Activated naive CD8-positive, alpha-beta T cell treated with anti-CD3 and anti-CD28 coated beads, Interleukin-2, amount 10 ng/mL, durations not matched to agents 7 days and 5 days (primary cell): ENCODE results near the gene ARHGEF1. TPM values are rescaled to one million over a fixed set of nuclear protein-coding genes. Genes with fewer than 3 reads are reported as not detected.

Source experiments
- ATAC-seq: fragments of 150-1000 bp; cut with Tn5 transposase; one replicate; pipeline ENCODE4 v1.10.0; 2021; ENCODE audit warnings: low read depth, moderate library complexity
- POLR2A ChIA-PET: fragments of 350-600 bp; sonication (Branson Sonifier 250); formaldehyde crosslinking; loops from one replicate; lab custom pipeline; 2021; ENCODE audit warnings: antibody characterized with exemption; lab: Charles Lee
- DNase-seq: peaks from one replicate; pipeline ENCODE4 v3.0.0; 2021
- H3K27ac Mint-ChIP-seq: one replicate; pipeline ENCODE4 v1.8.0; 2022; ENCODE audit warnings: mild to moderate bottlenecking, mixed read lengths
- H3K27me3 Mint-ChIP-seq: one replicate; pipeline ENCODE4 v1.8.0; 2022; ENCODE audit warnings: mild to moderate bottlenecking, moderate library complexity, mixed read lengths
- H3K36me3 Mint-ChIP-seq: one replicate; pipeline ENCODE4 v1.8.0; 2021; ENCODE audit warnings: mild to moderate bottlenecking, mixed read lengths
- H3K4me1 Mint-ChIP-seq: one replicate; pipeline ENCODE4 v1.8.0; 2021; ENCODE audit warnings: mixed read lengths
- H3K4me3 Mint-ChIP-seq: one replicate; pipeline ENCODE4 v1.8.0; 2022; ENCODE audit warnings: mild to moderate bottlenecking, moderate library complexity, mixed read lengths
- H3K9me3 Mint-ChIP-seq: one replicate; pipeline ENCODE4 v1.8.0; 2021; ENCODE audit warnings: mixed read lengths
- total RNA-seq, 2 experiments: library from RNA; stranded (reverse); gene quantifications; one replicate each; pipeline ENCODE4 v1.2.3, GENCODE V29; 2021

The ARHGEF1 gene
- total RNA-seq, 2 experiments from 2014 or later = 807 to 824 TPM

GRCh38 chr19:41924151-41925145 lies 41.5 kb downstream of the ARHGEF1 start:
- Mint-ChIP-seq H3K9me3 (no peaks in the 10 kb centered on the region), H3K4me1 (peaks cover 19% of the 10 kb centered on the region), H3K27me3 (peaks cover 18% of the 10 kb centered on the region), H3K27ac (no peak overlapping the region), H3K4me3 (no peak overlapping the region), H3K36me3 (peaks cover 5% of the 10 kb centered on the region)
- DNase-seq (no peak), ATAC-seq (no peak)
- POLR2A ChIA-PET = interaction anchor here (1.1 kb wide), 1 partner anchor 36 kb away, joined by 3 read pairs; no protein-coding TSS in a partner anchor

- Mint-ChIP-seq H3K9me3 (no peaks in the 10 kb centered on the region), H3K4me3 (no peak overlapping the region), H3K27me3 (peaks cover 18% of the 10 kb centered on the region), H3K4me1 (peaks cover 22% of the 10 kb centered on the region), H3K36me3 (peaks cover 5% of the 10 kb centered on the region), H3K27ac (no peak overlapping the region)
- DNase-seq (no peak), ATAC-seq (no peak)
- POLR2A ChIA-PET = no interaction called here
Observed at GRCh38 chr19:41925208-41926003, 42.4 kb downstream of the ARHGEF1 start.

- ATAC-seq (no peak), DNase-seq (no peak)
- H3K9me3 Mint-ChIP-seq = no peaks in the 10 kb centered on the region
- H3K4me3 Mint-ChIP-seq = no peak overlapping the region
- H3K4me1 Mint-ChIP-seq = peaks cover 21% of the 10 kb centered on the region
- peaks cover 5% of the 10 kb centered on the region for H3K36me3 Mint-ChIP-seq
- H3K27ac Mint-ChIP-seq = no peak overlapping the region
- peaks cover 16% of the 10 kb centered on the region for H3K27me3 Mint-ChIP-seq
- POLR2A ChIA-PET = no interaction called here
Observed at GRCh38 chr19:41926028-41926762, 43.2 kb downstream of the ARHGEF1 start.

- ATAC-seq = no peak
- H3K4me3 Mint-ChIP-seq = no peak overlapping the region
- H3K9me3 Mint-ChIP-seq = no peaks in the 10 kb centered on the region
- H3K36me3 Mint-ChIP-seq = peaks cover 5% of the 10 kb centered on the region
- DNase-seq = no peak
- POLR2A ChIA-PET = interaction anchor here (1.4 kb wide), 1 partner anchor 36 kb away, joined by 4 read pairs; no protein-coding TSS in a partner anchor
- H3K27ac Mint-ChIP-seq = no peak overlapping the region
- peaks cover 19% of the 10 kb centered on the region for H3K4me1 Mint-ChIP-seq
- peaks cover 12% of the 10 kb centered on the region for H3K27me3 Mint-ChIP-seq
Observed at GRCh38 chr19:41926763-41927496, 43.9 kb downstream of the ARHGEF1 start.

GRCh38 chr19:41927497-41928192 lies 44.7 kb downstream of the ARHGEF1 start:
- POLR2A ChIA-PET = interaction anchor here (0.9 to 2.0 kb wide), 7 partner anchors 15 to 59 kb away, joined by 3 to 6 read pairs (median 4); partner anchors contain the start of gene RABAC1
- H3K27ac Mint-ChIP-seq = no peak overlapping the region

GRCh38 chr19:41928221-41928683 lies 45.3 kb downstream of the ARHGEF1 start, which contains the start of gene ERFL:
Gene ERFL (minus strand): TSS chr19:41928449. CDS start chr19:41912919, 15,530 bp downstream.
- H3K27ac Mint-ChIP-seq = peak within 1 kb of the TSS; percentile 69
- H3K4me1 Mint-ChIP-seq = peaks cover 12% of the 10 kb centered on the region
- H3K36me3 Mint-ChIP-seq = peaks cover 5% of the 10 kb centered on the region
- peak within 1 kb of the TSS; percentile 81 for H3K4me3 Mint-ChIP-seq
- POLR2A ChIA-PET = interaction anchor here (0.6 to 2.0 kb wide), 10 partner anchors 16 to 579 kb away, joined by 3 to 6 read pairs (median 4); partner anchors contain the start of gene RABAC1
- ATAC-seq = peak; percentile 34
- no peak for DNase-seq
- peaks cover 6% of the 10 kb centered on the region for H3K27me3 Mint-ChIP-seq
- no peaks in the 10 kb centered on the region for H3K9me3 Mint-ChIP-seq

More at GRCh38 chr19:41927497-41928192, 44.7 kb downstream of the ARHGEF1 start:
- Mint-ChIP-seq H3K27me3 (peaks cover 7% of the 10 kb centered on the region), H3K4me3 (peak overlapping the region; percentile 81), H3K4me1 (peaks cover 14% of the 10 kb centered on the region), H3K36me3 (peaks cover 5% of the 10 kb centered on the region), H3K9me3 (no peaks in the 10 kb centered on the region)
- peak; percentile 23 for ATAC-seq
- DNase-seq = no peak

- Mint-ChIP-seq H3K27ac (peak overlapping the region; percentile 69), H3K4me1 (peaks cover 14% of the 10 kb centered on the region), H3K9me3 (no peaks in the 10 kb centered on the region), H3K27me3 (peaks cover 9% of the 10 kb centered on the region), H3K4me3 (peak overlapping the region; percentile 81), H3K36me3 (peaks cover 5% of the 10 kb centered on the region)
- POLR2A ChIA-PET = interaction anchor here (0.6 to 2.0 kb wide), 10 partner anchors 26 to 580 kb away, joined by 3 to 6 read pairs (median 4); partner anchors contain the start of gene RABAC1
- ATAC-seq = peak; percentile 73
- no peak for DNase-seq
Observed at GRCh38 chr19:41928754-41929535, 46.0 kb downstream of the ARHGEF1 start.

GRCh38 chr19:41929536-41930071 lies 46.6 kb downstream of the ARHGEF1 start:
- POLR2A ChIA-PET = interaction anchor here (1.4 to 2.0 kb wide), 3 partner anchors 41 to 66 kb away, joined by 3 to 6 read pairs (median 3); no protein-coding TSS in a partner anchor
- no peak for DNase-seq
- peaks cover 9% of the 10 kb centered on the region for H3K27me3 Mint-ChIP-seq

GRCh38 chr19:41930322-41930722 lies 47.3 kb downstream of the ARHGEF1 start:
- Mint-ChIP-seq H3K9me3 (no peaks in the 10 kb centered on the region), H3K27ac (no peak overlapping the region), H3K4me1 (peaks cover 25% of the 10 kb centered on the region), H3K27me3 (peaks cover 15% of the 10 kb centered on the region), H3K36me3 (peaks cover 5% of the 10 kb centered on the region), H3K4me3 (no peak overlapping the region)
- no peak for DNase-seq
- POLR2A ChIA-PET = interaction anchor here (1.0 to 1.9 kb wide), 3 partner anchors 15 to 67 kb away, joined by 3 to 4 read pairs (median 3); no protein-coding TSS in a partner anchor
- no peak for ATAC-seq

More at GRCh38 chr19:41929536-41930071, 46.6 kb downstream of the ARHGEF1 start:
- peaks cover 18% of the 10 kb centered on the region for H3K4me1 Mint-ChIP-seq
- no peaks in the 10 kb centered on the region for H3K9me3 Mint-ChIP-seq
- no peak for ATAC-seq
- H3K4me3 Mint-ChIP-seq = peak overlapping the region; percentile 81
- H3K27ac Mint-ChIP-seq = peak overlapping the region; percentile 55
- peaks cover 5% of the 10 kb centered on the region for H3K36me3 Mint-ChIP-seq

GRCh38 chr19:41930926-41931592 lies 48.1 kb downstream of the ARHGEF1 start:
- no peak for ATAC-seq
- H3K27me3 Mint-ChIP-seq = peaks cover 18% of the 10 kb centered on the region
- no peaks in the 10 kb centered on the region for H3K9me3 Mint-ChIP-seq
- H3K36me3 Mint-ChIP-seq = peaks cover 5% of the 10 kb centered on the region
- POLR2A ChIA-PET = interaction anchor here (1.0 to 1.9 kb wide), 2 partner anchors 14 to 59 kb away, joined by 3 to 4 read pairs; no protein-coding TSS in a partner anchor
- no peak overlapping the region for H3K4me3 Mint-ChIP-seq
- peaks cover 27% of the 10 kb centered on the region for H3K4me1 Mint-ChIP-seq
- DNase-seq = no peak
- no peak overlapping the region for H3K27ac Mint-ChIP-seq
